GM12872 (cell line): ENCODE results near the gene STK32A.

Experiments
- TF ChIP-seq, protein P1 (sequence below): IDR thresholded peaks from 3 replicates; pipeline ENCODE4 v1.5.1; 2011; ENCODE audit warnings: low read depth, mild to moderate bottlenecking, low read length, moderate library complexity; ENCODE audit not compliant: insufficient read depth

STK32A gene

GRCh38 chr5:147276497-147276896, 41.7 kb downstream of the STK32A start:
- TF ChIP-seq, protein P1, sequence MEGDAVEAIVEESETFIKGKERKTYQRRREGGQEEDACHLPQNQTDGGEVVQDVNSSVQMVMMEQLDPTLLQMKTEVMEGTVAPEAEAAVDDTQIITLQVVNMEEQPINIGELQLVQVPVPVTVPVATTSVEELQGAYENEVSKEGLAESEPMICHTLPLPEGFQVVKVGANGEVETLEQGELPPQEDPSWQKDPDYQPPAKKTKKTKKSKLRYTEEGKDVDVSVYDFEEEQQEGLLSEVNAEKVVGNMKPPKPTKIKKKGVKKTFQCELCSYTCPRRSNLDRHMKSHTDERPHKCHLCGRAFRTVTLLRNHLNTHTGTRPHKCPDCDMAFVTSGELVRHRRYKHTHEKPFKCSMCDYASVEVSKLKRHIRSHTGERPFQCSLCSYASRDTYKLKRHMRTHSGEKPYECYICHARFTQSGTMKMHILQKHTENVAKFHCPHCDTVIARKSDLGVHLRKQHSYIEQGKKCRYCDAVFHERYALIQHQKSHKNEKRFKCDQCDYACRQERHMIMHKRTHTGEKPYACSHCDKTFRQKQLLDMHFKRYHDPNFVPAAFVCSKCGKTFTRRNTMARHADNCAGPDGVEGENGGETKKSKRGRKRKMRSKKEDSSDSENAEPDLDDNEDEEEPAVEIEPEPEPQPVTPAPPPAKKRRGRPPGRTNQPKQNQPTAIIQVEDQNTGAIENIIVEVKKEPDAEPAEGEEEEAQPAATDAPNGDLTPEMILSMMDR = no peak

- TF ChIP-seq, protein P1 = no peak
Measured at GRCh38 chr5:147286296-147286695, 51.5 kb downstream of the STK32A start.

DNA sequence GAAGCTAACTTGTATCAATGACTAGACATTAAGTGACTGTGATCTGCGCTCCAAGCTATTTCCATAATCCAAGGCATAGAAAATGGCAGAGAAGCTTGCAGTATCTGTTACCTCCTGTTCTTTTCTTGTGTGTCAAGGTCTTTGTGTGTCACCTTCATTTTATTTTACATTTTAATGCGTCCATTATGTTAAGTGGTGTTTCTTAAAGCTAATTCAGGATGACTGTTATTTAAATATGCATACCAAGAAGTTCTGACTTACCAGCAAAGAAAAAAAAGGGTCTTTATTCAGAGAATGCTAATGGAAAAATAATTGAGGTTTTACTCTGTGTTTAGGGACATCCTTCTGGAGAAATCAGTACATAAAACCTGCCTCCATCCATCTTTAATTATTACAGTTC, 52.3 kb downstream of the STK32A start:
- TF ChIP-seq, protein P1 = no peak

DNA sequence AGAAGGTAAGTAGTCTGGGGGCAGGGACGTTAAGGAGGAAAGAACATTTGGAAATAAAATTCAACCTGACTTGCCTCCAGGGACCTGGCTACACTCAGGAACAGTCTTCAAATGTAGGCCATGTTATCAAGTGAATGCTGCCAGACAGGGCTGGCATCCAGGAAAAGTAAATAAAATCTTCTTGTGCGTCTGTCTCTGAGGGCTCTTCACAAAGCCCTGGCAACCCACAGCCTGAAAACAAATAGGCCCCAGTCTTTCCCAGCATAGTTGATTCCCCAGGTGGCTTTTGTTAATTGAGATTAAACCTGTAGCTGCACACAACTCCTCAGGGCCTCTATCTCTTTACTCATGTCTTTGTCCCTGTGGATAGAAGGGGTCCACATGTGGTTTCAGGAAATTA, 55.4 kb downstream of the STK32A start:
- TF ChIP-seq, protein P1 = no peak

GRCh38 chr5:147303251-147303650, 68.4 kb downstream of the STK32A start:
- TF ChIP-seq, protein P1 = no peak

- TF ChIP-seq, protein P1 = no peak
Measured at GRCh38 chr5:147303976-147304375, 69.2 kb downstream of the STK32A start.

GRCh38 chr5:147305147-147305546, 70.3 kb downstream of the STK32A start:
- TF ChIP-seq, protein P1 = no peak

DNA sequence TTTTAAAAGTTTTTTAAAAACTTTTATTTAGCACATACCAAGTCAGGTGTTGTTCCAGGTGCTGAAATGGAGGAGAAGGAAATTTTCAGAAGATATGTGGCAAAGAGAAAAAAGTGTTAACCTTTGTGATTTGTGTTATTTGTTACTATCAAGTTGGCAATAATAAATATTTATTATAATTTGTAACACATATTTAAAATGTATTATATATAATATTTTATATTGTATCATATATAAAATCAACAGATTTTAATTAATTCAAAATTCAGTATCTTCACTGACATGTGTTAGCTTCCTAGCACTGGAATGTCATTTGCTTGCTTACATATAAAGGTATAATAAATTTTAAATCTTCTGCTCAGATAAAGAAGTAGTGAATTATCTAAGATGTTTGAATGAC, 71.5 kb downstream of the STK32A start:
- TF ChIP-seq, protein P1 = no peak
